Duodenal mucosa (tissue), 2 donors: Measurements from ENCODE around the gene ITGAD.
A peak's percentile ranks its signal among the peaks of the same experiment; 100 is the strongest.

Experiments used
- H3K27ac ChIP-seq: one replicate; pipeline ENCODE4 v1.7.0; 2013; ENCODE audit warnings: low read depth, low read length
- H3K27me3 ChIP-seq, 2 donors: one replicate each; pipeline ENCODE4 v1.7.0; 2013; ENCODE audit warnings: low read length in 2 of 2, control low read depth in 1 of 2; ENCODE audit not compliant: insufficient read depth in 2 of 2, control insufficient read depth in 1 of 2
- H3K36me3 ChIP-seq, 2 donors: one replicate each; pipeline ENCODE4 v1.7.0; 2013; ENCODE audit warnings: low read length in 2 of 2, control low read depth in 1 of 2; ENCODE audit not compliant: insufficient read depth in 2 of 2, control insufficient read depth in 1 of 2
- H3K4me1 ChIP-seq, 2 donors: one replicate each; pipeline ENCODE4 v1.7.0; 2013; ENCODE audit warnings: low read length in 2 of 2, control low read depth in 1 of 2; ENCODE audit not compliant: insufficient read depth in 2 of 2, control insufficient read depth in 1 of 2
- H3K4me3 ChIP-seq, 2 donors: one replicate each; pipeline ENCODE4 v1.7.0; 2013; ENCODE audit warnings: low read length in 2 of 2, low read depth in 1 of 2
- H3K9ac ChIP-seq, 2 donors: one replicate each; pipeline ENCODE4 v1.7.0; 2013; ENCODE audit warnings: low read length in 2 of 2, low read depth in 1 of 2
- H3K9me3 ChIP-seq, 2 donors: one replicate each; pipeline ENCODE4 v1.7.0; 2013; ENCODE audit warnings: low read length in 2 of 2, control low read depth in 1 of 2; ENCODE audit not compliant: control insufficient read depth in 1 of 2

The ITGAD gene

GRCh38 chr16:31365131-31365865, 27.8 kb upstream of the ITGAD start:
- Histone ChIP-seq H3K4me3 (no peak overlapping the region), H3K9me3 (no peaks in the 10 kb centered on the region), H3K36me3 (no peaks in the 10 kb centered on the region), H3K27me3 (no peaks in the 10 kb centered on the region), H3K9ac (no peak overlapping the region), H3K27ac (no peak overlapping the region), H3K4me1 (no peaks in the 10 kb centered on the region)

- Histone ChIP-seq H3K27ac (no peak overlapping the region), H3K4me1 (no peaks in the 10 kb centered on the region), H3K27me3 (no peaks in the 10 kb centered on the region), H3K4me3 (no peak overlapping the region), H3K9ac (no peak overlapping the region), H3K9me3 (no peaks in the 10 kb centered on the region), H3K36me3 (no peaks in the 10 kb centered on the region)
These were observed 25.3 kb upstream of the ITGAD start for GRCh38 chr16:31367853-31368252.

DNA sequence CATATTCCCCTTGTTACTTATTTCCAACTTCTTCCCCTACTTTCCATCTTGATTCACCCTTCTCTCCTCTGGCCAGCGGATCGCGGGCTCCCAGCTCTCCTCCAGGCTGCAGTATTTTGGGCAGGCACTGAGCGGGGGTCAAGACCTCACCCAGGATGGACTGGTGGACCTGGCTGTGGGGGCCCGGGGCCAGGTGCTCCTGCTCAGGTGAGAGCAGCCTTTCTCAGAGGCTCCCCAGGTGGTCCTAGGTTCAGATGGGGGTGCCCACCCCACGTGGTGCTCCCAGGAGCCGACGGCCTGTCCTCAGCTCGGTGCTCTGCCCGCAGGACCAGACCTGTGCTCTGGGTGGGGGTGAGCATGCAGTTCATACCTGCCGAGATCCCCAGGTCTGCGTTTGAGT, 22.1 kb upstream of the ITGAD start:
- H3K9ac ChIP-seq: no peak overlapping the region
- no peak overlapping the region for H3K27ac ChIP-seq
- peaks cover 5 to 6% of the 10 kb centered on the region in 2 donors for H3K9me3 ChIP-seq
- H3K4me1 ChIP-seq: no peaks in the 10 kb centered on the region
- H3K27me3 ChIP-seq: no peaks in the 10 kb centered on the region
- no peaks in the 10 kb centered on the region for H3K36me3 ChIP-seq
- H3K4me3 ChIP-seq: no peak overlapping the region

GRCh38 chr16:31371619-31372484, 21.3 kb upstream of the ITGAD start:
- H3K9ac ChIP-seq: no peak overlapping the region
- no peak overlapping the region for H3K4me3 ChIP-seq
- peaks cover 5 to 6% of the 10 kb centered on the region in 2 donors for H3K9me3 ChIP-seq
- no peaks in the 10 kb centered on the region for H3K36me3 ChIP-seq
- no peaks in the 10 kb centered on the region for H3K27me3 ChIP-seq
- H3K27ac ChIP-seq: no peak overlapping the region
- H3K4me1 ChIP-seq: peaks cover 2 to 4% of the 10 kb centered on the region in 2 donors

- Histone ChIP-seq H3K9me3 (peaks cover 5 to 6% of the 10 kb centered on the region in 2 donors), H3K27me3 (no peaks in the 10 kb centered on the region), H3K4me3 (no peak overlapping the region), H3K27ac (no peak overlapping the region), H3K9ac (no peak overlapping the region), H3K4me1 (peaks cover 10 to 12% of the 10 kb centered on the region in 2 donors), H3K36me3 (no peaks in the 10 kb centered on the region)
These were observed 19.9 kb upstream of the ITGAD start for GRCh38 chr16:31373235-31373634.

DNA sequence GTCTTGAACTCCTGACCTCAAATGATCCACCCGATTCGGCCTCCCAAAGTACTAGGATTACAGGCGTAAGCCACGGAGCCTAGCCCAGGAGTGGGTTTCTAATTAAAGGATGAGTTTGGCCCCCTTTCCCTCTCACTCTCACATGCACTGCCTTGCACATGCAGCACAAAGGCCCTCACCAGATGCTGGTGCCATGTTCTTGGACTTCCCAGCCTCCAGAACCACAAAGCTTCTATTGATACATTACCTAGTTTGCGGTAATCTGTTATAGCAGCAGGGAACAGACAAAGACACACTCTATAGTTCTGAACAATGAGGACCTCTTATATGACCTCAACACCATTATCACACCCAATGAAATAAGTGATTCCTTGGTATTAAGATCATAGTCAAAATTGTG, 17.9 kb upstream of the ITGAD start:
- peaks cover 5 to 6% of the 10 kb centered on the region in 2 donors for H3K9me3 ChIP-seq
- H3K4me1 ChIP-seq: peaks cover 10 to 12% of the 10 kb centered on the region in 2 donors
- no peak overlapping the region for H3K4me3 ChIP-seq
- H3K27ac ChIP-seq: no peak overlapping the region
- H3K27me3 ChIP-seq: no peaks in the 10 kb centered on the region
- no peaks in the 10 kb centered on the region for H3K36me3 ChIP-seq
- no peak overlapping the region for H3K9ac ChIP-seq

DNA sequence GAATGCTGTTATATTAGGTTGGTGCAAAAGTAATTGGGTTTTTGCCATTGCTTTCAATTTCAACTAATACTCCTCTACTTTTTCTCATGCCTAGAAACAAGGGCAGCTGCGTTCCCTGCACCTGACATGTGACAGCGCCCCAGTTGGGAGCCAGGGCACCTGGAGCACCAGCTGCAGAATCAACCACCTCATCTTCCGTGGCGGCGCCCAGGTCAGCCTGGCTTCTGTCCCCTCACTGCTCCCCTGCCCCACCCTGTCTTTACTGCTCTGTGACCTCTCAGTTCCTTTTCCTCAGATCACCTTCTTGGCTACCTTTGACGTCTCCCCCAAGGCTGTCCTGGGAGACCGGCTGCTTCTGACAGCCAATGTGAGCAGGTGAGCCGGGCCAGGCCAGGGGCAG, 16.4 kb upstream of the ITGAD start:
- Histone ChIP-seq H3K9ac (no peak overlapping the region), H3K4me3 (peak overlapping the region in 1 of 2 donors; percentile 21), H3K9me3 (peaks cover 5 to 6% of the 10 kb centered on the region in 2 donors), H3K36me3 (no peaks in the 10 kb centered on the region), H3K4me1 (peaks cover 10 to 12% of the 10 kb centered on the region in 2 donors), H3K27ac (no peak overlapping the region), H3K27me3 (no peaks in the 10 kb centered on the region)

DNA sequence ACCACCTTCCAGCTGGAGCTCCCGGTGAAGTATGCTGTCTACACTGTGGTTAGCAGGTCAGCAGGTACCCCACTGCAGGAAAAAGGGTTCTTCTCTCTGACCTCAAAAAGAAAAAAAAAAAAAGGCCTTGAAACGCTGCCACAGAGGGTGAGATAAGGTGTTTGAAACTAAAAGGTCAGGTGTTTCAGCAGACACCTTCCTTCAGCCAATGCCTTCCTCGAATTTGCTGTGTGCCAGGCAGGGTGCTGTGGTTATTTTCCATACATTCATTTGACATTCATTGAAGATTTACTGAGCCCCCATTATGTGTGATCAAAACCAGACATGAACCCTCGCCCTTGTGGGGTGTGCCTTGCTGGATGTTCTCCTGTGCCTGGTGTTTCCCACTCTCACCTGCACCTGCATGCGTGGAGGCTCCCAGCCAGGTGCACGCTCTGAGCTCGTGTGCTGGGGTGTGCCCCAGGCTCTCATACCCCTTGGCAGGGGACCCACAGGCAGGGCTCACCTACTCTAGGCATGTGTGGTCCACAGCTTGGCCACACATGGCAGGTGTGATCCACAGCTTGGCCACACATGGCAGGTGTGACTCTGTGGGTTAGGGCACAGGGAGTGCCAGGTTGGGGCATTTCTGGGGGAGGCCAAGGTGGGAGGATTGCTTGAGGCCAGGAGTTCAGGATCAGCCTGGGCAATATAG, 15.8 kb upstream of the ITGAD start:
- Histone ChIP-seq H3K4me3 (no peak overlapping the region), H3K4me1 (peaks cover 11 to 12% of the 10 kb centered on the region in 2 donors), H3K27me3 (no peaks in the 10 kb centered on the region), H3K9ac (no peak overlapping the region), H3K36me3 (no peaks in the 10 kb centered on the region), H3K9me3 (peaks cover 5 to 6% of the 10 kb centered on the region in 2 donors), H3K27ac (no peak overlapping the region)

- Histone ChIP-seq H3K4me1 (peaks cover 13 to 14% of the 10 kb centered on the region in 2 donors), H3K27me3 (no peaks in the 10 kb centered on the region), H3K4me3 (no peak overlapping the region), H3K9ac (no peak overlapping the region), H3K36me3 (no peaks in the 10 kb centered on the region), H3K9me3 (peaks cover 2% of the 10 kb centered on the region in 2 donors), H3K27ac (no peak overlapping the region)
These were observed 12.9 kb upstream of the ITGAD start for GRCh38 chr16:31380201-31380600.
